Panc1 (cell line): ENCODE data around the gene CDIP1. TPM values are rescaled to one million over a fixed set of nuclear protein-coding genes. Genes with fewer than 3 reads are reported as not detected.

Experiments used
- ATAC-seq: fragments of 200-7000 bp; cut with Tn5 transposase; 2 replicates; pipeline ENCODE4 v1.9.1; 2020; ENCODE audit warnings: mild to moderate bottlenecking, moderate library complexity
- Bru-seq: library from RNA; stranded (reverse); fragments of 400-500 nt; gene quantifications from one replicate; lab custom pipeline; 2021; lab: Mats Ljungman, UMichigan
- BruChase-seq, 2 experiments: library from RNA; stranded (reverse); fragments of 400-500 nt; gene quantifications; one replicate each; lab custom pipeline; 2021; lab: Mats Ljungman, UMichigan
- BruUV-seq: library from RNA; stranded (reverse); fragments of 400-500 nt; replicated peaks from 2 replicates; lab custom pipeline; 2021; lab: Mats Ljungman, UMichigan
- CTCF ChIA-PET: fragments of 300-600 bp; sonication (Branson Sonifier 250); formaldehyde crosslinking; loops from one replicate; lab custom pipeline; 2022; ENCODE audit warnings: antibody characterized with exemption; lab: Charles Lee
- POLR2A ChIA-PET: fragments of 300-600 bp; sonication (Branson Sonifier 250); formaldehyde crosslinking; loops from one replicate; lab custom pipeline; 2022; ENCODE audit warnings: antibody characterized with exemption; lab: Charles Lee
- DNase-seq: peaks from one replicate; pipeline ENCODE4 v3.0.0-alpha.2; 2010; ENCODE audit warnings: low read depth, low spot score
- H3K27ac ChIP-seq: 2 replicates; pipeline ENCODE4 v1.5.1; 2011; ENCODE audit warnings: mild to moderate bottlenecking, low read length, inconsistent platforms
- H3K27me3 ChIP-seq: fragments of 200-500 bp; sonication (Bioruptor generic); 2 replicates; pipeline ENCODE4 v1.6.0; 2014; ENCODE audit warnings: low read length, inconsistent platforms; ENCODE audit not compliant: control insufficient read depth, insufficient read depth
- H3K36me3 ChIP-seq: fragments of 200-500 bp; sonication (Bioruptor generic); 2 replicates; pipeline ENCODE4 v1.5.1; 2014; ENCODE audit warnings: inconsistent platforms, mild to moderate bottlenecking, low read length, moderate library complexity; ENCODE audit not compliant: control insufficient read depth, insufficient read depth
- H3K4me1 ChIP-seq: 2 replicates; pipeline ENCODE4 v1.5.1; 2011; ENCODE audit warnings: inconsistent platforms, mild to moderate bottlenecking, low read length, moderate library complexity; ENCODE audit not compliant: control insufficient read depth, insufficient read depth
- H3K4me3 ChIP-seq, 2 experiments: 2 replicates each; pipeline ENCODE4 v1.5.1; 2011 to 2012; ENCODE audit warnings: low read depth in 2 of 2, low read length in 2 of 2, mild to moderate bottlenecking in 2 of 2, inconsistent platforms in 1 of 2, moderate library complexity in 1 of 2
- H3K9me3 ChIP-seq: fragments of 200-500 bp; sonication (Bioruptor generic); 2 replicates; pipeline ENCODE4 v1.5.1; 2014; ENCODE audit warnings: low read depth, mild to moderate bottlenecking, inconsistent platforms, low read length, moderate library complexity; ENCODE audit not compliant: control insufficient read depth, insufficient read depth
- CTCF ChIP-seq: fragments of 450-650 bp; IDR thresholded peaks from 2 replicates; pipeline ENCODE4 v1.5.1; 2017; ENCODE audit warnings: mild to moderate bottlenecking
- POLR2AphosphoS5 ChIP-seq: IDR thresholded peaks from 2 replicates; pipeline ENCODE4 v1.6.1; 2012; ENCODE audit warnings: mild to moderate bottlenecking, low read depth, low read length, moderate library complexity
- REST ChIP-seq, 2 experiments: IDR thresholded peaks; 2 replicates each; pipeline ENCODE4 v1.6.1; 2011 to 2012; ENCODE audit warnings: low read depth in 2 of 2, control low read depth in 1 of 2, low read length in 1 of 2, mild to moderate bottlenecking in 1 of 2, moderate library complexity in 1 of 2; ENCODE audit not compliant: insufficient read depth in 1 of 2
- SIN3A ChIP-seq: IDR thresholded peaks from 2 replicates; pipeline ENCODE4 v1.6.1; 2012; ENCODE audit warnings: low read depth, mild to moderate bottlenecking, low read length, moderate library complexity, borderline replicate concordance; ENCODE audit not compliant: insufficient read depth
- TCF7L2 ChIP-seq: IDR thresholded peaks from 2 replicates; pipeline ENCODE4 v1.6.1; 2011; ENCODE audit warnings: mild to moderate bottlenecking, low read depth, low read length, inconsistent platforms
- in situ Hi-C: cut with HindIII; loops from 2 replicates; pipeline ENCODE4 v1.10.0; 2016; ENCODE audit warnings: low sequenced_read_pairs, low pct_unique_long_range_greater_than_20kb
- intact Hi-C: fragments of 100-400 bp; cut with micrococcal nuclease; formaldehyde crosslinking; loops from one replicate; pipeline ENCODE4 v1.10.0; 2022; ENCODE audit not compliant: unreplicated experiment
- long read RNA-seq: library from polyadenylated mRNA; unstranded; transcript quantifications from one replicate; pipeline ENCODE4 v2.0.0, GENCODE V29; 2021; ENCODE audit not compliant: unreplicated experiment
- polyA plus RNA-seq: library from polyadenylated mRNA; unstranded; fragments of >200 nt; gene quantifications from one replicate; pipeline ENCODE4 v1.2.1, GENCODE V29; 2012; ENCODE audit warnings: missing spikeins; ENCODE audit not compliant: insufficient read length
- total RNA-seq: library from RNA; stranded (reverse); gene quantifications from one replicate; pipeline ENCODE4 v1.2.1, GENCODE V29; 2021; ENCODE audit not compliant: unreplicated experiment

The CDIP1 gene
- total RNA-seq (26.8 TPM), Bru-seq, nascent RNA (percentile 59 among the genes with signal in this experiment), BruChase-seq, experiment 1, labeled RNA remaining after a 2-hour chase (percentile 65 among the genes with signal in this experiment), BruChase-seq, experiment 2, labeled RNA remaining after a 6-hour chase (percentile 70 among the genes with signal in this experiment)
- 32.9 TPM for polyA plus RNA-seq
- long read RNA-seq, transcript CDIP1-209 (6 exons, 2,062 nt), result major isoform, 7 of 66 reads
- long read RNA-seq, partial matches to known transcripts, result 17 of 66 reads
- long read RNA-seq, other reads (novel, unspliced or antisense), result 39 of 66 reads

GRCh38 chr16:4538350-4539235 lies at the start of gene CDIP1:
Gene CDIP1, minus strand, starts transcription at chr16:4538773. Its CDS starts 24,643 bp downstream, at chr16:4514130.
- Histone ChIP-seq H3K4me3 (peak within 1 kb of the TSS; percentile 66 to 72), H3K4me1 (peaks cover 5% of the 10 kb centered on the region; the same call in 1 of the 2 replicates), H3K27ac (peak within 1 kb of the TSS; percentile 86), H3K27me3 (no peaks in the 10 kb centered on the region), H3K9me3 (peaks cover 13% of the 10 kb centered on the region; the same call in 1 of the 2 replicates), H3K36me3 (no peaks in the 10 kb centered on the region)
- DNase-seq, result peak; percentile 88
- intact Hi-C loops, result no loop called here
- in situ Hi-C loops, result no loop called here
- CTCF ChIA-PET, result interaction anchor here (1.1 kb wide), 1 partner anchor 10 kb away, joined by 4 read pairs; no protein-coding TSS in a partner anchor
- peak; percentile 81; the same call in 1 of the 2 replicates for TF ChIP-seq SIN3A
- TF ChIP-seq POLR2AphosphoS5, result peak; percentile 46
- no peak for TF ChIP-seq CTCF
- TF ChIP-seq TCF7L2, result no peak
- TF ChIP-seq REST (IDR thresholded peaks at IDR 0.05; ENCODE audit: insufficient read depth in 1 of 2, low read depth in 2 of 2, low read length in 1 of 2), result no peak
- BruUV-seq, result no TSS peak
- ATAC-seq, result peak; percentile 97
- POLR2A ChIA-PET, result interaction anchor here (0.6 kb wide), 1 partner anchor 77 kb away, joined by 13 read pairs; no protein-coding TSS in a partner anchor

GRCh38 chr16:4586291-4586690 lies 47.7 kb upstream of the CDIP1 start:
- in situ Hi-C loops (no loop called here), intact Hi-C loops (loop anchor here (5.0 kb wide), 2 partner anchors 69 to 84 kb away; no protein-coding TSS in a partner anchor)
- Histone ChIP-seq H3K27ac (no peak overlapping the region), H3K9me3 (no peaks in the 10 kb centered on the region; the same call in 1 of the 2 replicates), H3K4me3 (no peak overlapping the region), H3K4me1 (no peaks in the 10 kb centered on the region), H3K27me3 (no peaks in the 10 kb centered on the region), H3K36me3 (no peaks in the 10 kb centered on the region)
- DNase-seq, result no peak
- no peak for TF ChIP-seq TCF7L2
- ATAC-seq, result no peak
- BruUV-seq, result no TSS peak
- ChIA-PET POLR2A (interaction anchor here (0.6 kb wide), 1 partner anchor 186 kb away, joined by 3 read pairs; no protein-coding TSS in a partner anchor), CTCF (interaction anchor here (0.6 to 1.1 kb wide), 5 partner anchors 9 to 158 kb away, joined by 3 to 6 read pairs (median 4); no protein-coding TSS in a partner anchor)
